Activated CD4-positive, CD25-positive, alpha-beta regulatory T cell treated with anti-CD3 and anti-CD28 coated beads, Interleukin-2, amount 50 U/mL, for 72 hours (primary cell): ENCODE results near the gene RIIAD1.
"Not testable (repeated sequence)": the region's sequence is repeated elsewhere in the genome, so short reads cannot be mapped to it uniquely, and the experiment has no call there.

ENCODE experiments used
- DNase-seq: peaks from one replicate; pipeline ENCODE4 v3.0.0; 2021

Gene RIIAD1

GRCh38 chr1:151737479-151737878, 16.2 kb downstream of the RIIAD1 start:
- DNase-seq, result no peak

GRCh38 chr1:151739590-151740355, 18.5 kb downstream of the RIIAD1 start:
- no peak for DNase-seq

- no peak for DNase-seq
Observed at GRCh38 chr1:151741516-151741915, 20.2 kb downstream of the RIIAD1 start.

DNA sequence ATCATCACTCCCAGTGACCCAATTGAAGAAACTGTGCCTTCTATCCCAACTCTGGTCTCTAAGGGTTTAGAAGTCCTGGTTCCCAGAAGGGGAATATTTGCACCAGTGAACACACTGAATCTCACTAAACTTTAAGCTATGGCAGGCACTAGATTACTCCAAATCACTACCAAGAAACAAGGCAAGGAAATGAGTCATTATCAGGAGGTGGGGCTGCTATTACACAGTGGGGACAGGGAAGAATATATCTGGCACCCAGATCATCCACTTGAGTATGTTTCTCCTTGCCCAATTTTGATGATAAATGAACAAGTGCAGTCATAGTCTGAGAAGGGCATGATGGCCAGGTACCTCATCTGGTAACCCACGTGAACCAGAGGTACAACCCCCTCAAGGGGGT, 35.0 kb downstream of the RIIAD1 start:
- DNase-seq, result no peak

- DNase-seq, result no peak
Observed at GRCh38 chr1:151759241-151759640, 37.9 kb downstream of the RIIAD1 start.

GRCh38 chr1:151760597-151761385, 39.5 kb downstream of the RIIAD1 start:
- DNase-seq, result no peak

DNA sequence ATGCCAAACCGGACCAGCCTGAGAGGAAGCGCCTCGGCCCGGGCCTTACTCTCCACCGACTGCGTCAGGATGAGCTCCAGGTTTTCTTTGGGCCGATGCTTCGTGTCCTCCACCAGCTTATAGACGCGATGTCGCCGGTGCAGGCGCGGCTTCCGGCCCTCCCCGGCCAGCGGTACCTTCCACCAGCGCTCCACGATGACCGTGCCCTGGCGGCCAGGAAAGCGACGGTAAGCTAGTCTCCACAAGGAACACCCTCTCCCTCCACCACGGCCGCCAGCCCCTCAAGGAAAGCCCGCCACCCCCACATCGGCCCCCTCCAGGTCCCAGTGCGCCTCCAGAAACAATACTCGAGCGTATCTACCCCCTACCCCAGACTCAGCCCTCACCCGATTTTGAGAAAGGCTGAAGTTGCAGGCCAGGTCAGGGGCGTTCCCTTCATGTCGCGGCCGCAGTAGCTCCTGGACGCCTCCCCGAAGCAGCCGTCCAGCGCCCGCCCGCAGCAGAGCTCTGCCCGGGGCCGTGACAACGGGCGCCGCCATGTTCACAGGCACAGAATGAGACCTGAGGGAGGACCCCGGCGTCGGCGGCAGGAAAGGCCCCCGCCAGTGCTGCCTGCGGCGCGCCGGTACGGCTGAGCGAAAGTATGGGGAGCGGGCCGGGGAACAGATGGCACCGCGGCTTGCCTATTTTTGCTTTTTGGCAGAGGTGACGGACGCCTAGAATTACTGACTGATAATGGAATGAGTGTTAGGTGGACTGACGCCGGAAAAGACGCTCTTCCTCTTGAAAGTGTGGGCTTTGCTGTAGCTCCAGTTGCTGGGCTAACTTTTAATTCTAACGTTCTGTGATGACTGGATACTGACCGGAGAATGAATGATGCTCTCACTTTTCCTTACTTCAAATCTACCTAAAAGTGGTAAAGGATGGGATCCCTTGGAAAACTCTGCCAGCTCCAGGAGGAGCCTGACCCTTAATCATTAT, 41.9 kb downstream of the RIIAD1 start, which contains the start of gene MRPL9:
TSS of gene MRPL9 (minus strand) at position 556 of the 981 bp plus-strand sequence. CDS start at position 539, 17 bp downstream.
- DNase-seq, result peak; percentile 85

DNA sequence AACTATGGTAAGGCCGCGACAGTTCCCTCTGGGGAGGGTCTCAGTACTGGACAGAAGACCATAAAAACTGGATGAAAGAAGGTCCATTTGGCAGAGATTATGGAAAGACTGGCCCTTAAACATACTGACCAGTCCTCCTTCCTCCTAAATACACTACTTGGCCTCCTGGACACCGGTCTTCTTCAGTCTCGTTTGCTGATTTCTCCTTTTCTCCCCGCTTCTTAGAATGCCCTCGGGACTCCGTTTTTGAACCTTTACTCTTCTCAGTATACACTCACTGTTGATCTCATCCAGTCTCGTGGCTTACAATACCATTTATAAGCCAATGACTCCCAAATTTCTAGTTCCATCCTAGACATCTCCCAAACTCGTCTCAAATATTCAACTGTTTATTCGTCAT, 42.7 kb downstream of the RIIAD1 start:
- DNase-seq, result no peak

GRCh38 chr1:151768351-151769066, 47.2 kb downstream of the RIIAD1 start:
- not testable (repeated sequence) for DNase-seq

- DNase-seq, result not testable (repeated sequence)
Observed at GRCh38 chr1:151769270-151769669, 47.9 kb downstream of the RIIAD1 start.

GRCh38 chr1:151773702-151774101, 52.4 kb downstream of the RIIAD1 start:
- no peak for DNase-seq

DNA sequence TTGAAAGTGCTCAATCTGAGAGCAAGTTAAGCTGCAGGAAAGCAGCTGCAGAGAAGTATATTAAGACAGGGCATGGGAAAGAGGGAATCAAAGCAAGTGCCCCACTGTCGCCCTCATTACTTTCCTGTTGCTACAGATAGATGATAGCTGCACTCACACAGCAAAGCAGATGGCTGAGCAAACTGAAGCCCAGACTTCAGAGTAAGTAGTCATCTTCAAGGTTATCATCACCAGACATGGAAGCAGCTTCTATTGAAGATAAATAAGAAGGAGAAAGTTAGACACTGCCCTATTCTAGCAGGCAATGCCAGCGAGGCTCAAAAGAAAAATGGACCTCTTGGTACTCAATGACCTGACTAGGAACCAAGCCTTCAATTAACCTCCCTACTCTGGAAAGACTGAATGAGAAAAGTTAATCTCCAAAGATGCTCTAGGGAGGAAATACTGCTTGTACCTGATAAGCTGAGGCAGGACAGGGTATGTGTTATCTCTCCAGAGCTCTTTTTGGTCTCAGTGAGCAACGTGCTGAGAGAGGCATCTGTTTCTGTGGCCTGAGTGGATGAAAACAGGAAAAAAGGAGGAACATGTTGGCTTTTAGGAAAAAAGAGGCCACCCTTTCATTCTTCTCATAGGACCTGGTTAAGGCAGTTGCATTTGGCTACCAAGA, 53.1 kb downstream of the RIIAD1 start:
- DNase-seq, result no peak

DNA sequence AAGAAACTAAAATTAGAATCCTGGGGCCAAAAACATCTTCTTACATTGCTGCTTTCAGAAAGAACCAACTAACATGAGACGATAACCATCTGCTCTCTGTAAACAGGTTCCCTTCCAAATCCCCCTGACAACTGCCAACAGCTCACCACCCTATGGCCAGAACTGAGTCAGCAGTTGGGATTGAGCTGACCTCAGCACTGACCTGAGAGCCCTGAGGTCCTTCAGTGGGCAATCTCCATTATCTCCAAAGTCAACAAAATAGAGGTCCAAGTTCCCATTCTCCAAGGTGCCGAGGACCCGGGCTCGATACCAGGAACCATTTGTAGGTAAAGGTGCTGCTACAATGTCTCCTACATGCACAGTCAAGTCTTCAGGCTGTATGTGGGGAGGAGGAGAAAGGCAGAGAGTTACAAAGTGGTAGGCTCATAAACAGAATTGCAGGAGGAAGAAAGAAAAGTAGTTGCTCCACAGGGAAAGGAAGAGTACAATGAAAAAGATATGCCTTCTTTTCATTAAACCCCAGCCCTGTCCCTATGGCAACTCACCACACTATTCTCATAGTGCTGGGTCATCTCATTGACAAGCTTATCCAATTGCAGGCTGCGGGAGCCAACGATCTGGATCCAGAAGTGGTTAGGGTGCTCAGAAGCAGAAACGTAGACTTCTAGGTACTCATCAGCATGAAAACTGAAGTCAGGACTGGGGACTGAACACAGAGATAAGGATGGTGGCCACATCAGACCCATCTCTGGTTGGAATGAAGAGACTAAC, 54.8 kb downstream of the RIIAD1 start:
- no peak for DNase-seq

DNA sequence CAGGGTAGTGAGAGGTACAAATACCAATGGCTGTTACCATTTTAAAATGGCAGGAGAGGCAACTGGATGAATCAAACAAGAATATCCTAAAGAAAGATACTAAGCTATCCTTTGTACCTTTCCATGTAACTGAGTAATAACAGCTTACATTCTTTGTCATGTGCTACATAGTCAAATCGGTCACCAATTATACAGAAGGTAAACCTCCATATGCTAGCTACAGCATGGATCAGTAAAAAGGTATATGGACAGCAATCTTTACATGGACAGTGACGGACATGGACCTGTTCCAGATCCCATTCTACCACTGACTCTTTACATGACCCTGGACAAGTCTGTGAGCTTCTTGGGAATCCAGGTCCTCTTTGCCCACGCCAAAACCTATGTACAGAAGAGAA, 55.3 kb downstream of the RIIAD1 start:
- no peak for DNase-seq

DNA sequence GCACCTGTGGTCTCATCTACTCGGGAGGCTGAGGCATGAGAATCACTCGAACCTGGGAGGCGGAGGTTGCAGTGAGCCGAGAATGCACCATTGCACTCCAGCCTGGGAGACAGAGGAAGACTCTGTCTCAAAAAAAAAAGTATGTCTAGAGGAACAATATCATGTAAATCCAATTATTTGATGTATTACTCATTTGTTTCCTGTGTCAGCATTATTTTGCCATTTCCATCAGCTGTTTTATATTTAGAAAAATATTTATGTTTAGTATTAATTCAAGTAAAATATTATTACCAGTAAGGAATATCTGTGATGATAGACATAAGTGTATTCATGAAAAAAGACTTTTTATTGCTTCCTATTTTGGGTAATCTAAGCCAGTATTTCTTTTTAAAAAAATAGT, 56.0 kb downstream of the RIIAD1 start:
- DNase-seq, result no peak
